Liver (tissue), 9 donors: ENCODE data around the gene PLAC1. TPM values are rescaled to one million over a fixed set of nuclear protein-coding genes. Genes with fewer than 3 reads are reported as not detected.

ENCODE experiments used
- DNase-seq: peaks from one replicate; pipeline ENCODE4 v3.0.0-alpha.2; 2017; ENCODE audit warnings: low spot score
- H3K27ac ChIP-seq, 2 donors: one replicate each; pipeline ENCODE4 v1.7.0; 2013; ENCODE audit warnings: inconsistent platforms in 2 of 2, low read length in 2 of 2, control low read depth in 1 of 2, low read depth in 1 of 2, mild to moderate bottlenecking in 1 of 2
- H3K27me3 ChIP-seq, 4 donors: one replicate each; pipeline versions ENCODE4 v1.6.1 to v1.7.0; 2013; ENCODE audit warnings: low read length in 3 of 4, inconsistent platforms in 1 of 4, mild to moderate bottlenecking in 1 of 4, moderate library complexity in 1 of 4; ENCODE audit not compliant: control insufficient read depth in 4 of 4, insufficient read depth in 4 of 4
- H3K36me3 ChIP-seq, 4 donors: one replicate each; pipeline versions ENCODE4 v1.6.1 to v1.7.0; 2013; ENCODE audit warnings: low read length in 3 of 4, mild to moderate bottlenecking in 3 of 4, low read depth in 1 of 4, moderate library complexity in 1 of 4; ENCODE audit not compliant: control insufficient read depth in 4 of 4, insufficient read depth in 3 of 4
- H3K4me1 ChIP-seq, 4 donors: one replicate each; pipeline versions ENCODE4 v1.6.1 to v1.7.0; 2013; ENCODE audit warnings: low read length in 3 of 4, mild to moderate bottlenecking in 3 of 4, moderate library complexity in 1 of 4; ENCODE audit not compliant: control insufficient read depth in 4 of 4, insufficient read depth in 4 of 4
- H3K4me3 ChIP-seq, 3 donors: one replicate each; pipeline versions ENCODE4 v1.6.1 to v1.7.0; 2013; ENCODE audit warnings: low read length in 3 of 3, control low read depth in 1 of 3, low read depth in 1 of 3, mild to moderate bottlenecking in 1 of 3
- H3K9ac ChIP-seq, 2 donors: one replicate each; pipeline ENCODE4 v1.7.0; 2013; ENCODE audit warnings: low read length in 2 of 2, mild to moderate bottlenecking in 2 of 2, moderate library complexity in 2 of 2, control low read depth in 1 of 2, low read depth in 1 of 2
- H3K9me3 ChIP-seq, 4 donors: one replicate each; pipeline versions ENCODE4 v1.6.1 to v1.7.0; 2013; ENCODE audit warnings: low read length in 3 of 4; ENCODE audit not compliant: control insufficient read depth in 4 of 4
- ATF3 ChIP-seq: IDR thresholded peaks from 2 replicates; pipeline ENCODE4 v1.6.1; 2016; ENCODE audit warnings: antibody characterized with exemption
- CTCF ChIP-seq: fragments of 150-350 bp; IDR thresholded peaks from 2 replicates; pipeline ENCODE4 v1.5.1; 2017; ENCODE audit warnings: improper control_type of control experiment, low read depth, low read length; ENCODE audit not compliant: missing input control
- EGR1 ChIP-seq, 2 donors: IDR thresholded peaks; 2 replicates each; pipeline ENCODE4 v1.6.1; 2016 to 2018; ENCODE audit warnings: antibody characterized with exemption in 2 of 2, low read depth in 2 of 2
- FOXA1 ChIP-seq: IDR thresholded peaks from 2 replicates; pipeline ENCODE4 v1.6.1; 2016; ENCODE audit warnings: antibody characterized with exemption
- FOXA2 ChIP-seq: IDR thresholded peaks from 2 replicates; pipeline ENCODE4 v1.6.1; 2016; ENCODE audit warnings: antibody characterized with exemption
- GABPA ChIP-seq, 2 donors: IDR thresholded peaks in 1 of 2; conservative IDR thresholded peaks in 1 of 2; 2 replicates each; pipeline ENCODE4 v1.6.1; 2016; ENCODE audit warnings: antibody characterized with exemption in 2 of 2, mild to moderate bottlenecking in 1 of 2, moderate library complexity in 1 of 2
- HNF4A ChIP-seq, 2 donors: conservative IDR thresholded peaks; 2 replicates each; pipeline ENCODE4 v1.6.1; 2016; ENCODE audit warnings: antibody characterized with exemption in 2 of 2, mild to moderate bottlenecking in 2 of 2
- HNF4G ChIP-seq: IDR thresholded peaks from 2 replicates; pipeline ENCODE4 v1.6.1; 2016; ENCODE audit warnings: antibody characterized with exemption
- JUND ChIP-seq, 2 donors: IDR thresholded peaks; 2 replicates each; pipeline ENCODE4 v1.6.1; 2016; ENCODE audit warnings: antibody characterized with exemption in 2 of 2
- MAX ChIP-seq: IDR thresholded peaks from 2 replicates; pipeline ENCODE4 v1.6.1; 2016; ENCODE audit warnings: antibody characterized with exemption
- NR2F2 ChIP-seq: IDR thresholded peaks from 2 replicates; pipeline ENCODE4 v1.6.1; 2016; ENCODE audit warnings: antibody characterized with exemption
- RAD21 ChIP-seq, 2 donors: IDR thresholded peaks; 2 replicates each; pipeline ENCODE4 v1.6.1; 2016; ENCODE audit warnings: antibody characterized with exemption in 2 of 2, mild to moderate bottlenecking in 2 of 2
- REST ChIP-seq: IDR thresholded peaks from 2 replicates; pipeline ENCODE4 v1.6.1; 2016; ENCODE audit warnings: antibody characterized with exemption, mild to moderate bottlenecking
- RXRA ChIP-seq, 2 donors: IDR thresholded peaks; 2 replicates each; pipeline ENCODE4 v1.6.1; 2017 to 2018; ENCODE audit warnings: antibody characterized with exemption in 2 of 2, mild to moderate bottlenecking in 1 of 2
- SP1 ChIP-seq: IDR thresholded peaks from 2 replicates; pipeline ENCODE4 v1.6.1; 2018; ENCODE audit warnings: antibody characterized with exemption, mild to moderate bottlenecking
- TAF1 ChIP-seq: conservative IDR thresholded peaks from 2 replicates; pipeline ENCODE4 v1.6.1; 2016; ENCODE audit warnings: antibody characterized with exemption, mild to moderate bottlenecking
- YY1 ChIP-seq: IDR thresholded peaks from 2 replicates; pipeline ENCODE4 v1.6.1; 2016; ENCODE audit warnings: antibody characterized with exemption, mild to moderate bottlenecking
- ZBTB33 ChIP-seq: IDR thresholded peaks from 2 replicates; pipeline ENCODE4 v1.6.1; 2016; ENCODE audit warnings: antibody characterized with exemption
- WGBS: extraction: QIAGEN DNeasy Blood & Tissue Kit; methylation state at CpG from one replicate; pipeline ENCODE4 v1.1.7; 2013; 5-methylcytosine and 5-hydroxymethylcytosine counted together
- polyA plus RNA-seq, 2 donors: library from polyadenylated mRNA; stranded (reverse) in 1 of 2; unstranded in 1 of 2; fragments of 200-250 nt in 1 of 2; fragments of >200 nt in 1 of 2; fragmentation: Nextera tagmentation in 1 of 2; extraction: Ambion mirVana in 1 of 2; gene quantifications; one replicate each; pipeline versions ENCODE4 v1.2.1 to v1.2.3, GENCODE V29; 2013 to 2015
- total RNA-seq, 2 donors: library from RNA; depleted of rRNA; stranded (reverse); fragments of >200 nt; gene quantifications; one replicate each; pipeline ENCODE4 v1.2.3, GENCODE V29; 2014
- donor health status: healthy.
- donor health status: healthy.
- donor health status: healthy.
- donor health status: healthy.
- donor health status: healthy.

The PLAC1 gene
- total and polyA plus RNA-seq, 4 donors: not detected

GRCh38 chrX:134660627-134661026 is 2.4 kb upstream of the PLAC1 start:
- Histone ChIP-seq H3K4me1 (no peaks in the 10 kb centered on the region), H3K4me3 (no peak overlapping the region), H3K9ac (no peak overlapping the region), H3K9me3 (no peaks in the 10 kb centered on the region), H3K27me3 (peaks cover 0 to 2% (median 0%) of the 10 kb centered on the region in 4 donors), H3K36me3 (no peaks in the 10 kb centered on the region), H3K27ac (no peak overlapping the region)
- WGBS: 8% methylated on average over 1 of the region's 1 CpG
- DNase-seq: no peak
- no peak for TF ChIP-seq NR2F2
- no peak for TF ChIP-seq RAD21 (IDR thresholded peaks at IDR 0.05)
- TF ChIP-seq CTCF: no peak
- TF ChIP-seq RXRA (IDR thresholded peaks at IDR 0.05): no peak
- TF ChIP-seq REST: no peak
- no peak for TF ChIP-seq TAF1
- no peak for TF ChIP-seq HNF4G
- no peak for TF ChIP-seq ZBTB33
- no peak for TF ChIP-seq FOXA2
- no peak for TF ChIP-seq SP1
- TF ChIP-seq FOXA1: no peak
- TF ChIP-seq GABPA (IDR thresholded peaks at IDR 0.05 in 1 of 2, conservative IDR thresholded peaks at IDR 0.05 in 1 of 2): no peak
- no peak for TF ChIP-seq HNF4A (conservative IDR thresholded peaks at IDR 0.05)
- no peak for TF ChIP-seq EGR1 (IDR thresholded peaks at IDR 0.05; ENCODE audit: low read depth in 2 of 2)
- TF ChIP-seq ATF3: no peak
- no peak for TF ChIP-seq JUND (IDR thresholded peaks at IDR 0.05)
- TF ChIP-seq MAX: no peak
- no peak for TF ChIP-seq YY1
